Cardiac muscle cell (in vitro differentiated cells and primary cell): ENCODE results near the gene ARAF. TPM values are rescaled to one million over a fixed set of nuclear protein-coding genes. Genes with fewer than 3 reads are reported as not detected.

Experiments
- DNase-seq, 2 donors: peaks; one replicate each; pipeline versions ENCODE4 v3.0.0 to v3.0.0-alpha.2; 2010 to 2017; ENCODE audit warnings: low read depth in 1 of 2, low spot score in 1 of 2
- H3K27ac ChIP-seq: fragments of 200-600 bp; sonication (generic); 2 replicates; pipeline ENCODE4 v1.5.1; 2016
- H3K27me3 ChIP-seq: fragments of 200-600 bp; sonication (generic); 2 replicates; pipeline ENCODE4 v1.6.0; 2016; ENCODE audit warnings: control low read depth
- H3K36me3 ChIP-seq: fragments of 200-600 bp; sonication (generic); 2 replicates; pipeline ENCODE4 v1.5.1; 2016; ENCODE audit warnings: control low read depth
- H3K4me1 ChIP-seq: fragments of 200-600 bp; sonication (generic); 2 replicates; pipeline ENCODE4 v1.8.1; 2017; ENCODE audit warnings: low read depth, mild to moderate bottlenecking, mixed run types
- H3K4me3 ChIP-seq: fragments of 200-600 bp; sonication (generic); 2 replicates; pipeline ENCODE4 v1.5.1; 2016; ENCODE audit warnings: mild to moderate bottlenecking
- H3K9me3 ChIP-seq: fragments of 200-600 bp; sonication (generic); 2 replicates; pipeline ENCODE4 v1.5.1; 2017; ENCODE audit warnings: low read depth, mild to moderate bottlenecking, control low read depth
- polyA plus RNA-seq: library from polyadenylated mRNA; unstranded; fragments of >200 nt; fragmentation: Nextera tagmentation; extraction: Ambion mirVana; gene quantifications from 2 replicates; pipeline ENCODE4 v1.2.1, GENCODE V29; 2016
- total RNA-seq: library from RNA; depleted of rRNA; stranded (reverse); fragments of >200 nt; gene quantifications from 2 replicates; pipeline ENCODE4 v1.2.3, GENCODE V29; 2016
- TF ChIP-seq, protein P1 (sequence below): IDR thresholded peaks from 2 replicates; pipeline ENCODE4 v1.5.1; 2012; ENCODE audit warnings: low read depth, mild to moderate bottlenecking, low read length

The ARAF gene
- total and polyA plus RNA-seq, 2 experiments from 2014 or later = 44.1 to 87.3 TPM

DNA sequence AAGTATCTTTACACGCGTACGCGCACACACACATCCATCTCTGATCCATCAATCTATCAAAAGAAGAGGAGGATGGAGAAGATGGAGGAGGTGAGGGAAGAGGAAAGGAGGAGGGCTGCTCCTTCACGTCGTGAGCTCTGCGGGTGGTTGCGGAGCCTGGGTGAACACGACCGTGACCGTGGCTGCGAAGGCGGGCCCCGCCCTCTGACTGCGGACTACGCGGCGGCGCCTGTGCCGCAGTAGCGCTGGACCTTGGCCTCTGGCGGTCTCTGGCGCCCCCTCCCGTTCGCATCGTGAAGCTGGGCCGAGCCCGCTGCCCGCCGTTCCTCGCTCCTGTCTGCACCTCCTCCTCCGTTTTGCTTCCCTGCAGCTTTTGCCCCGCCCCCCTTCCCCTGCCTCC is 37.7 kb upstream of the ARAF start:
- no peaks in the 10 kb centered on the region for H3K36me3 ChIP-seq
- H3K4me1 ChIP-seq = no peaks in the 10 kb centered on the region
- H3K9me3 ChIP-seq = no peaks in the 10 kb centered on the region
- H3K4me3 ChIP-seq = peak overlapping the region; percentile 50
- no peak overlapping the region for H3K27ac ChIP-seq
- TF ChIP-seq, protein P1, sequence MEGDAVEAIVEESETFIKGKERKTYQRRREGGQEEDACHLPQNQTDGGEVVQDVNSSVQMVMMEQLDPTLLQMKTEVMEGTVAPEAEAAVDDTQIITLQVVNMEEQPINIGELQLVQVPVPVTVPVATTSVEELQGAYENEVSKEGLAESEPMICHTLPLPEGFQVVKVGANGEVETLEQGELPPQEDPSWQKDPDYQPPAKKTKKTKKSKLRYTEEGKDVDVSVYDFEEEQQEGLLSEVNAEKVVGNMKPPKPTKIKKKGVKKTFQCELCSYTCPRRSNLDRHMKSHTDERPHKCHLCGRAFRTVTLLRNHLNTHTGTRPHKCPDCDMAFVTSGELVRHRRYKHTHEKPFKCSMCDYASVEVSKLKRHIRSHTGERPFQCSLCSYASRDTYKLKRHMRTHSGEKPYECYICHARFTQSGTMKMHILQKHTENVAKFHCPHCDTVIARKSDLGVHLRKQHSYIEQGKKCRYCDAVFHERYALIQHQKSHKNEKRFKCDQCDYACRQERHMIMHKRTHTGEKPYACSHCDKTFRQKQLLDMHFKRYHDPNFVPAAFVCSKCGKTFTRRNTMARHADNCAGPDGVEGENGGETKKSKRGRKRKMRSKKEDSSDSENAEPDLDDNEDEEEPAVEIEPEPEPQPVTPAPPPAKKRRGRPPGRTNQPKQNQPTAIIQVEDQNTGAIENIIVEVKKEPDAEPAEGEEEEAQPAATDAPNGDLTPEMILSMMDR = peak; percentile 56
- DNase-seq = peak; percentile 79 to 82
- no peaks in the 10 kb centered on the region for H3K27me3 ChIP-seq

DNA sequence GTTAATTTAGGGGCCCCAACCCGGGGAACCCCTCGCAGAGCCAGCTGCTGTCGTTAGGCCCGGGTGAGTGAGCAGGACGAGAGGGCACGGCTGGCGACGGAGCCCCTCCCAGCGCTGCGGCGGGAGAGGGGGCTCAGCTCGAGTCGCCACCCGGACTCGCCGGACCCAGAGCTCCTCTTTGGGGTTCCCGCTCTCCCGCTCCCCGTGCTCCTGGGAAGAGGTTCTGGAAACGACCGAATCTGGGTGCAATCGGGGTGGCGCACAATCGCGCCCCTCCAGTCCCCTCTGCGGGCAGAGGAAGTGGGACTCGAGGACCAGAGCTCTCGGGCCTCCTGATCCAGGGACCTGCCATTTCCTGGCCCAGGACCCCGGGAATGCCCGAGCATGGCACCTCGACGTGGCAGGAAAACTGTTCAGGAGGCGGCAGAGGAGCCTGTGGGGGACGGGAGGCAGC is 37.3 kb upstream of the ARAF start:
- Histone ChIP-seq H3K4me1 (no peaks in the 10 kb centered on the region), H3K9me3 (no peaks in the 10 kb centered on the region), H3K4me3 (peak overlapping the region; percentile 50), H3K36me3 (no peaks in the 10 kb centered on the region), H3K27me3 (no peaks in the 10 kb centered on the region), H3K27ac (no peak overlapping the region)
- TF ChIP-seq, protein P1 = no peak
- no peak for DNase-seq

DNA sequence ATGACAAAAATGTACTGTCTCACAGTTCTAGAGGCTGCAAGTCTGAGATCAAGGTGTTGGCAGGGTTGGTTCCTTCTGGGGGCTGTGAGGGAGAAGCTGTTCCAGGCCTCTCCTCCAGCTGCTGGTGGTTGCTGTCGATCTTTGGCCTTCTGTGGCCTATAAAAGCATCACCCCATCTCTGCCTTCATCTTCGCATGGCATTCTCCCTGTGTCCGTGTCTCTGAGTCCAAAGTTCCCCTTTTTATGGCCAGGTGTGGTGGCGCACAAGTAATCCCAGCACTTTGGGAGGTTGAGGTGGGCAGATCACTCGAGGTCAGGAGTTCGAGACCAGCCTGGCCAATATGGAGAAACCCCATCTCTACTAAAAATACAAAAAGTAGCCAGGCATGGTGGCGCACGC is 31.5 kb upstream of the ARAF start:
- Histone ChIP-seq H3K9me3 (no peaks in the 10 kb centered on the region), H3K4me1 (no peaks in the 10 kb centered on the region), H3K27me3 (no peaks in the 10 kb centered on the region), H3K4me3 (no peak overlapping the region), H3K36me3 (no peaks in the 10 kb centered on the region), H3K27ac (no peak overlapping the region)
- TF ChIP-seq, protein P1 = no peak
- no peak for DNase-seq

DNA sequence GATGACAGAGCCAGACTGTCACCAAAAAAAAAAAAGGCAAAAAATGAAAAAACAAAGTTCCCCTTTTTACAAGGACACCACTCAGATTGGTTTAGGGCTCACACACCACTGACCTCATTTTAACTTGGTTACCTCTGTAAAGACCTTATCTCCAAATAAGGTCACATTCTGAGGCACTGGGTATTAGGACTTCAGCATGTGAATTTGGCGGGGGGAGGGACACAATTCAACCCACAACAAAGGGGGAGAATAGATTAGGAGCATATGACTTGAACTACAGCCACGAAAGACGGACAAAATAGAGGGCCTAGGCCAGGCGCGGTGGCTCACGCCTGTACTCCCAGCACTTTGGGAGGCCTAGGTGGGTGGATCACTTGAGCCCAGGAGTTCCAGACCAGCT is 31.0 kb upstream of the ARAF start:
- H3K27me3 ChIP-seq = no peaks in the 10 kb centered on the region
- no peak overlapping the region for H3K27ac ChIP-seq
- no peaks in the 10 kb centered on the region for H3K4me1 ChIP-seq
- H3K36me3 ChIP-seq = no peaks in the 10 kb centered on the region
- no peak overlapping the region for H3K4me3 ChIP-seq
- no peaks in the 10 kb centered on the region for H3K9me3 ChIP-seq
- no peak for DNase-seq
- TF ChIP-seq, protein P1 = no peak

DNA sequence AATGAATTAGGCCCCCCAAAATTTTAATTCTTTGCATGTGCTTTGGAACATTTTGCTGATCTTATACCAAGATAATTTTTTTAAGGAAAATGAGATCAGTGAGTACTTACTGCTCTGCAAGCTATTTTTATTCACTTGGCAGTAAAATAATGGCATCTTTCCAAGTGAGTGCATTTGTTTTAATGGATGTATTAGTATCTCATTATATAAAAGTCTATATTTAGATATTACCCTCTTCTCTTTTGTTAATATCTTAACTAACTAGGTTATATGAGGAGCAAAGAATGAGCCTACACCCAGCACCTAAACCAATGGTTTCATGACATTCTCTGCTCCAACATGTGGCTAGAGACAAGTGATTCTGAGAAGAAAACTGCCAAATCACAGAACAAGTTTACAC is 21.1 kb upstream of the ARAF start:
- H3K36me3 ChIP-seq = no peaks in the 10 kb centered on the region
- no peak for DNase-seq
- no peaks in the 10 kb centered on the region for H3K9me3 ChIP-seq
- no peak overlapping the region for H3K4me3 ChIP-seq
- TF ChIP-seq, protein P1 = no peak
- H3K27me3 ChIP-seq = no peaks in the 10 kb centered on the region
- H3K4me1 ChIP-seq = peaks cover 6% of the 10 kb centered on the region
- no peak overlapping the region for H3K27ac ChIP-seq
